Tibial nerve (tissue), 4 donors: ENCODE measurements around the gene MMEL1.

ENCODE experiments used
- EP300 ChIP-seq, 2 donors: sonication (generic); formaldehyde crosslinking; IDR thresholded peaks; one replicate each; pipeline ENCODE4 v1.6.1; 2017; ENCODE audit warnings: antibody characterized with exemption in 2 of 2, mild to moderate bottlenecking in 1 of 2
- TF ChIP-seq, protein P1 (sequence below), 5 experiments: fragments of 200-600 bp in 3 of 5; fragments of 450-650 bp in 2 of 5; sonication (generic) in 3 of 5; IDR thresholded peaks; one replicate each; pipeline ENCODE4 v1.5.1; 2016 to 2019; ENCODE audit warnings: antibody characterized with exemption in 5 of 5, mild to moderate bottlenecking in 3 of 5, moderate library complexity in 2 of 5

DNA sequence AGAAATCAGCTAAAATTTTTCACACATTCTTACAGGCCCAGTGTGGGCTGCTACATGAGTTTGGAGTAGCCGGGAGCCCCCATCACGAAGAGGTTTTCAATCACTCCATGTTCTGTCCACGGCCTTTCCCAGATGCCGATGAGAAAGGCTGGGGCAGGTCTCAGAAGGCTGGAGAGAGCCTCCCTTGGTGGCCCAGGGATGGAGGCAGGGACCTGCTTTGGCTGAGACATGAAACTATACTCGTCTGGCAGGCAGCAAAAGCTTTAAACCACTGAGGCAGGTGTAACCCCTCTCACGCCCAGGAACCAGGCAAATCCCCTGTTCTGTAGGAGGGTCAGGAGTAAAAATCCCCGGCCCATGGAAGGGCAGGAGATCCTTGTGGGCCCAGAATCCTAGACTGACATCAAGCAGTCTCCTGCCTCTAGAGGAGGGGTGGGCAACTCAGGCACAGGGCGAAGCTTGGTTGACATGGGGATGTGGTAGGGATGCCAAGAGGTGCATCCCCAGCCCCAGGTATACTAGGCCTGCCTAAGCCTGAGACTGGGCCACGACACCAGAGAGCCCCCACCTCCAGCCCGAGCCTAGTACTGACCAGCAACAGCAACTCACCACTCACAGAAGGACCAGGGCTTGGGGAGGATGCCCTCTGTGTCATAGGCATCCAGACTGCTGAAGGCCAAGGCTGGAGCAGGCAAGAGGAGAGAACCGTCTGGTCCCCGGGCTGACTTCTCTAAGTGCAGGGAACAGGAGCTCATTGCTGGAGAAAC lies 9.1 kb downstream of the MMEL1 start:
- TF ChIP-seq, protein P1, sequence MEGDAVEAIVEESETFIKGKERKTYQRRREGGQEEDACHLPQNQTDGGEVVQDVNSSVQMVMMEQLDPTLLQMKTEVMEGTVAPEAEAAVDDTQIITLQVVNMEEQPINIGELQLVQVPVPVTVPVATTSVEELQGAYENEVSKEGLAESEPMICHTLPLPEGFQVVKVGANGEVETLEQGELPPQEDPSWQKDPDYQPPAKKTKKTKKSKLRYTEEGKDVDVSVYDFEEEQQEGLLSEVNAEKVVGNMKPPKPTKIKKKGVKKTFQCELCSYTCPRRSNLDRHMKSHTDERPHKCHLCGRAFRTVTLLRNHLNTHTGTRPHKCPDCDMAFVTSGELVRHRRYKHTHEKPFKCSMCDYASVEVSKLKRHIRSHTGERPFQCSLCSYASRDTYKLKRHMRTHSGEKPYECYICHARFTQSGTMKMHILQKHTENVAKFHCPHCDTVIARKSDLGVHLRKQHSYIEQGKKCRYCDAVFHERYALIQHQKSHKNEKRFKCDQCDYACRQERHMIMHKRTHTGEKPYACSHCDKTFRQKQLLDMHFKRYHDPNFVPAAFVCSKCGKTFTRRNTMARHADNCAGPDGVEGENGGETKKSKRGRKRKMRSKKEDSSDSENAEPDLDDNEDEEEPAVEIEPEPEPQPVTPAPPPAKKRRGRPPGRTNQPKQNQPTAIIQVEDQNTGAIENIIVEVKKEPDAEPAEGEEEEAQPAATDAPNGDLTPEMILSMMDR (IDR thresholded peaks at IDR 0.05), result no peak
- TF ChIP-seq EP300 (IDR thresholded peaks at IDR 0.05), result no peak
